ENCODE results near the gene COBL.

GRCh38 chr7:51350546-51350896, 33.9 kb upstream of the COBL start:
- TF ChIP-seq CTCF (IDR thresholded peaks at IDR 0.05): no peak
- no peak for TF ChIP-seq POLR2A (IDR thresholded peaks at IDR 0.05)

Data from right lobe of liver (tissue), 4 donors.